Activated CD4-positive, alpha-beta T cell treated with anti-CD3 and anti-CD28 coated beads for 24 hours (primary cell): ENCODE data around the gene UTY.

ENCODE experiments used
- DNase-seq, 2 donors: peaks; one replicate each; pipeline ENCODE4 v3.0.0-alpha.2; 2020; ENCODE audit warnings: low read depth in 2 of 2

UTY gene

DNA sequence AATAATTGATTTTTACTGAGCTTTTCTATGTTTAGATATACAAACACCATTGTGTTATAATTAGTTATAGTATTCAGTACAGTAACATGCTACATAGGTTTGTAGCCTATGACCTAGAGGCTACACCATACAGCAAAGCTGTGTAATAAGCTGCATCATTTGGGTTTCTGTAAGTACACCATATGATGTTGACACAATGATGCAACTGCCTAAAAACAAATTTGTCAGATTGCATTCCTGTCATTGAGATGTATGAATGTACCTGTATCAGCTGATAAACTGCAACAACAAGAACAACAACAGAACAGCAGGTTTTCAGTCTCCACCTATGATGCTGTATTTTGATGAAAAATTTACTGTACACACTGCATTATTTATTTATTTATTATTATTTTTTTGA, 64.3 kb downstream of the UTY start:
- no peak for DNase-seq

GRCh38 chrY:13398876-13399275, 81.0 kb downstream of the UTY start:
- no peak for DNase-seq

DNA sequence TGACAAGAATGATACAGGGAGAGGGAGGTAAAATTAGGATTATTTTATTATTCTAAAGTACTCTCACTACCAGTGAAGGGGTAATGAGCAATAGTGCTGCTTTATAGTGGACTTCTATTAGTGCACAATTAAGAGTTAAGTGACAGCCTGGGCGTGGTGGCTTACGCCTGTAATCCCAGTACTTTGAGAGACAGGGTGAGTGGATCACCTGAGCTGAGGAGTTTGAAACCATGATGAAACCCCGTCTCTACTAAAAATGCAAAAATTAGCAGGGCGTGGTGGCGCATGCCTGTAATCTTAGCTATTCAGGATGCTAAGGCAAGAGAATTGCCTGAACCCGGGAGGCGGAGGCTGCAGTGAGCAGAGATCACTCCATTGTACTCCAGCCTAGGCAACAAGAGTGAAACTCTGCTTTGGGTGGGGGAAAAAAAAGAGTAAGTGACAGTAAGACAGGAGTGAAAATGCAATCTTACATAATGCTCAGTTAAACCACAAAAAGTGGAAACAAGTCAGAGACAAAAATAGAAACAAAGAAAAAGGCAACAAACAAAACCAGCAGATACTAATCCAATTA, 98.6 kb downstream of the UTY start:
- no peak for DNase-seq

- no peak for DNase-seq
Observed at GRCh38 chrY:13370868-13371800, 108.7 kb downstream of the UTY start.

DNA sequence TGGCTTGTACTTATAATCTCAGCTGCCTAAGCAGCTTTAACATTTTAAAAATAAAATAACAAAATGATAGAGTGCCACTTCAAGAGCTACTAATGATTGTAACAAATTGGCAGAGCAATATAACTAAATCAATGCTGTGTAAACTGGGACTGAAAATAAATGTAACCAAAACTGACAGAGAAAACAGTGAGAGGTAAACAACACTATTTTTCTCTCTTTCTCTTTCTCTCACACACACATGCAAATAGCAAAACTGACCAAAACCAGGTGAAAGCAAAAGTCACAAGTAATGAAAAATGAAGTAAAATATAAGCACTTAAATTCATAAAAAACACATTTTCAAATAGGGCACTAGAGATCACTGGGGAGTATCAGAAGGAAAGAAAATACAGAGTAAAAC, 109.6 kb downstream of the UTY start:
- no peak for DNase-seq

GRCh38 chrY:13368513-13368845, 111.4 kb downstream of the UTY start:
- DNase-seq, result no peak

DNA sequence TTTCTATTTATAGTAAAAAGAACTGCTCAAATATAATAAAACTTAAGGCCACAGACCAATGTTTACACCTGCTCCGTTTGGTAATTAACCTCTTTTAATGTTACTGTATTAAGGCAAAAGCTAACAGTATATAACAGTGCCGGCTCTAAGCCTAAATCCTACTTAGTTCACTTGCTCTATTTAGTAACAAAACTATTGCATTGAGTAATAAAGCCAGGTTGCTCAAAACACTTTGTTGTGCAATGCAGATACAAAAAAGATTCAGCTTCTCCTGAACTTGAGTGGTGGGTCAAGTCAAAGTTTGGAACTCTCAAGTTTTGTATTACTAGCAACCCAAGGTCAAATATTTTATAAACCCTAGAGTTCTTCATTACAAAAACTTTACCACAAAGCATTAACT, 116.2 kb downstream of the UTY start:
- DNase-seq, result no peak

- DNase-seq, result no peak
Observed at GRCh38 chrY:13362662-13363061, 117.2 kb downstream of the UTY start.

- DNase-seq, result no peak
Observed at GRCh38 chrY:13361656-13362636, 117.9 kb downstream of the UTY start.

DNA sequence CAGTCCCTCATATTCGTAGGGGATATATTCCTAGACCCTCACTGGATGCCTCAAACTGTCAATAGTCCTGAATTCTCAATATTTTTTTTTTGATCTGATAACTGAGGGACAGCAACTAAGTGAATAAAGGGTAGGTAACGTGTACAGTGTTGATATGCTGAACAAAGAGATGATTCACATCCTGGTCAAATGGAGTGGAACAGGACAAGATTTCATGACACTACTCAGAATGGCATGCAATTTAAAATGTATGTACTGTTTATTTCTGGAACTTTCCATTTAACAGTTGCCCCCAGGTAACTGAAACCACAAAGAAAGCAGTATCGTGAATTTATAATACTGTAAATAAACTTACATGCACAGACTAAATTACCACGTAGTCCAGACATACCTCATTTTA, 128.4 kb downstream of the UTY start:
- DNase-seq, result no peak

GRCh38 chrY:13347106-13347505, 132.7 kb downstream of the UTY start:
- no peak for DNase-seq

- no peak for DNase-seq
Observed at GRCh38 chrY:13345549-13345948, 134.3 kb downstream of the UTY start.

GRCh38 chrY:13343307-13343946, 136.4 kb downstream of the UTY start:
- peak in 1 of 2 donors; percentile 41 for DNase-seq

- DNase-seq, result no peak
Observed at GRCh38 chrY:13339939-13340338, 139.9 kb downstream of the UTY start.

DNA sequence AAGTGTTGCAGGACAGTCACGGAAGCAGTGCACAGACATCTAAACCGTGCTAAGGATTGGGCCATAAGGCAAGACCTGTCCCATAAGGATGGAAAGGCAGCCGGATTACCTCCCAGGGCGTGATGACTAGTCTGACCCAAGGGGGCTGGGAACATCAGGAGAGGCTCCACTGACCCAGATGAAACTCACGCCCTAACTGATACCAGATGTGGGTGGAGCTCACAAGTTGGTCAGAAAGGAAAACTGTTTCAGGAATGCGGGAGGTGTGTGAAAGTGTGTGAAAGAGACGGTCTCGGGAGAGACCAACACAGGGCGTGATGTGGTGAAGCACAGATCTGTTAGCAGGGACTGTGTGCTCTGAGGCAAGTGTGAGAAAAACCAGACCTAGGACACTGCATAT, 140.5 kb downstream of the UTY start:
- no peak for DNase-seq

DNA sequence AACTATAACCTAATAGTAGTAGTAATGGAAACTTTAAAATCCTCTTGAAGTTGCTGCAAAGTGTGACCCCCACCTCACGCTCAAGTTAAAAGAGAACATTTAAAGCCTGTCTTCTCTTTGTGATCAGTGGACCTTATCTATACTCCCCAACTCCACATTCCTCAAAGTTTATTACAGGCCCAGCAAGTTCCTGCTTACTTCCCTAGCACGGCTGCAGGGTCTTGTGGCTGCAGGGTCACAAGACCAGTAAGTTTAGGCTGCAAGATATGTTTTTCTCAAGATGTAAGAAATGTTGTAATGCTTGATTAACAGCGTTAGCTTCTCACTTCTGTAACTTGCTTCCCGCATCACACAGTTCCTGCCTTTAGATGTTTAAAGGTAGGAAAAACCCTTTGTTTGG, 141.1 kb downstream of the UTY start:
- DNase-seq, result no peak

DNA sequence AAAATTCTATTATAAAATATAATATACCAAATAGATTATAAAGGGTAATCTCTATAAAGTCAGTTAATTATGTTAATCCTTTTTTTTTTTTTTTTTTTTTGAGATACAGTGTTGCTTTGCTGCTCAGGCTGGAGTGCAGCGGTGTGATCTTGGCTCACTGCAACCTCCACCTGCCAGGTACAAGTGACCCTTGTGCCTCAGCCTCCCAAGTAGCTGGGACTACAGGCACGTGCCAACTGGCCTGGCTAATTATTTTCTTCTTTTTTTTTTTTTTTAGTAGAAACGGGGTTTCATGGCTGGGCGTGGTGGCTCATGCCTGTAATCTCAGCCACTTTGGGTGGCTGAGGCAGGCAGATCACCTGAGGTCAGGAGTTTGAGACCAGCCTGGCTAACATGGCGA, 141.9 kb downstream of the UTY start:
- no peak for DNase-seq

DNA sequence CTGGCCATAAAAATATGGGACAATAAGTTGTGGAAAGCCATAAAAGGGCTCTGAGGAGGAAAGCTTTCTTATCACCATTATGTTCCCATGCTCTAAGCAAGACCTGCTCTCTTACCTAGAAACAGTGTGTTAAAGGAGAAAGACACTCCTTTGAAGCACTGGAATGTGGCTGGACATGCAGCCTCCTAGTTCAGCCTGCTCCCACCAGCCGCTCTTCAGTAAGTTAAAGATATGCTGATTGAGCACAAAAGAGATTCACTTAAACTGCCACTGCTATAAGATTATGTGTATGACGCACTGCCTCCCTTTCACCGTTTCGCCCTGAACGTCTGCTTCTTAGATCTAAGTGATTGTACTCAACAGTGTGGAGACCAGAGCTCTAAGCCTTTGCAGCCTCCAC, 146.0 kb downstream of the UTY start:
- DNase-seq, result no peak

- DNase-seq, result no peak
Observed at GRCh38 chrY:13330651-13331050, 149.2 kb downstream of the UTY start.

- no peak for DNase-seq
Observed at GRCh38 chrY:13312966-13313365, 166.9 kb downstream of the UTY start.

DNA sequence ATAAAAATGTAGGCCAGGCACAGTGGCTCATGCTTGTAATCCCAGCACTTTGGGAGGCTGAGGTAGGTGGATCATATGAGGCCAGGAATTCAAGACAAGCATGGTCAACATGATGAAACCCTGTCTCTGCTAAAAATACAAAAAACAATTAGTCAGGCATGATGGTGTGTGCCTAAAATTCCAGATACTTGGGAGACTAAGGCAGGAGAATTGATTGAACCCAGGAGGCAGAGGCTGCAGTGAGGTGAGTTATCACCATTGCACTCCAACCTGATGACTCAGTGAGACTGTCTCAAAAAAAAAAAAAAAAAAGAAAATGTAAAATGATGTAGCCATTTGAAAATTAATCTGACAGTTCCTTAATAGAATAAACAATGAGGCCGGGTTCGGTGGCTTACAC, 171.9 kb downstream of the UTY start:
- DNase-seq, result no peak

GRCh38 chrY:13300795-13301194, 179.0 kb downstream of the UTY start:
- no peak for DNase-seq
